K562 (cell line): ENCODE results near the gene DMAC1. TPM values are rescaled to one million over a fixed set of nuclear protein-coding genes. Genes with fewer than 3 reads are reported as not detected.

Experiments used
- ATAC-seq: fragments of 200-7000 bp; cut with Tn5 transposase; 3 replicates; pipeline ENCODE4 v1.9.1; 2020; ENCODE audit warnings: moderate library complexity
- BruUV-seq: library from RNA; stranded (reverse); fragments of 400-500 nt; replicated peaks from 2 replicates; lab custom pipeline; 2021; lab: Mats Ljungman, UMichigan
- CTCF ChIA-PET: fragments of 300-600 bp; formaldehyde crosslinking; extraction: SDS; loops from one replicate; lab custom pipeline; 2021; ENCODE audit warnings: low intra/inter-chr PET ratio; lab: Yijun Ruan, JAX
- POLR2A ChIA-PET: fragments of 300-600, 350-650 bp; sonication (Branson Sonifier 250); formaldehyde crosslinking; extraction: SDS; loops from one replicate; lab custom pipeline; 2021; ENCODE audit warnings: antibody characterized with exemption, inconsistent platforms; lab: Yijun Ruan, JAX
- DNase-seq, 4 experiments: peaks; one replicate each; pipeline versions ENCODE4 v3.0.0 to v3.0.0-alpha.2; 2011 to 2018; ENCODE audit warnings: low spot score in 3 of 4, mixed read lengths in 3 of 4; ENCODE audit errors: extremely low read depth in 1 of 4
- FAIRE-seq: peaks from 2 replicates; lab custom pipeline; 2011; peaks lifted over from hg19 to GRCh38; lab: Jason Lieb, UNC
- H2AFZ ChIP-seq: 2 replicates; pipeline ENCODE4 v1.6.0; 2011; ENCODE audit warnings: low read depth, low read length, control low read depth, inconsistent platforms
- H3K27ac ChIP-seq: fragments of 200-600 bp; 3 replicates; pipeline ENCODE4 v1.8.0; 2011; ENCODE audit warnings: low read depth, mild to moderate bottlenecking, control low read depth, inconsistent platforms, low read length, moderate library complexity, mixed read lengths; ENCODE audit errors: extremely low read depth
- H3K27me3 ChIP-seq, 2 experiments: fragments of 300-600 bp in 1 of 2; 2 replicates in 1 of 2; 3 replicates in 1 of 2; pipeline versions ENCODE4 v1.6.0 to v1.8.0; 2011; ENCODE audit warnings: inconsistent platforms in 2 of 2, low read length in 2 of 2, mild to moderate bottlenecking in 1 of 2, mixed read lengths in 1 of 2, moderate library complexity in 1 of 2; ENCODE audit not compliant: control insufficient read depth in 2 of 2, insufficient read depth in 2 of 2
- H3K36me3 ChIP-seq: fragments of 300-600 bp; 3 replicates; pipeline ENCODE4 v1.8.0; 2011; ENCODE audit warnings: mild to moderate bottlenecking, low read length, inconsistent platforms; ENCODE audit not compliant: control insufficient read depth, insufficient read depth
- H3K4me1 ChIP-seq, 2 experiments: fragments of 200-600 bp in 1 of 2; replicated peaks in 1 of 2; 2 replicates in 1 of 2; 3 replicates in 1 of 2; pipeline versions ENCODE4 v1.5.1 to v1.8.0; 2011; ENCODE audit warnings: inconsistent platforms in 2 of 2, low read length in 2 of 2, mild to moderate bottlenecking in 1 of 2, mixed read lengths in 1 of 2, moderate library complexity in 1 of 2; ENCODE audit not compliant: control insufficient read depth in 2 of 2, insufficient read depth in 2 of 2
- H3K4me2 ChIP-seq: 2 replicates; pipeline ENCODE4 v1.6.1; 2011; ENCODE audit warnings: low read length, control low read depth, inconsistent platforms, mixed read lengths; ENCODE audit not compliant: insufficient read depth
- H3K4me3 ChIP-seq: fragments of 200-600 bp; sonication (generic), shearing (Covaris generic); 2 replicates; pipeline ENCODE4 v1.5.1; 2016; ENCODE audit warnings: control low read depth, inconsistent platforms
- H3K79me2 ChIP-seq: fragments of 200-600 bp; 3 replicates; pipeline ENCODE4 v1.8.0; 2011; ENCODE audit warnings: low read length, inconsistent platforms; ENCODE audit not compliant: control insufficient read depth, insufficient read depth
- H3K9ac ChIP-seq, 2 experiments: 2 replicates each; pipeline versions ENCODE4 v1.6.0 to v1.6.1; 2011; ENCODE audit warnings: low read depth in 2 of 2, low read length in 2 of 2, control low read depth in 1 of 2, inconsistent platforms in 1 of 2, mild to moderate bottlenecking in 1 of 2, mixed read lengths in 1 of 2; ENCODE audit not compliant: insufficient read depth in 1 of 2
- H3K9me1 ChIP-seq: one replicate; pipeline ENCODE4 v1.6.0; 2011; ENCODE audit warnings: inconsistent platforms, mild to moderate bottlenecking, low read length, moderate library complexity; ENCODE audit not compliant: control insufficient read depth, insufficient read depth
- H3K9me3 ChIP-seq: replicated peaks from 2 replicates; pipeline ENCODE4 v1.5.1; 2011; ENCODE audit warnings: low read depth, low read length, inconsistent platforms; ENCODE audit not compliant: control insufficient read depth, insufficient read depth
- H4K20me1 ChIP-seq: replicated peaks from 2 replicates; pipeline ENCODE4 v1.6.1; 2011; ENCODE audit warnings: low read length, inconsistent platforms, mixed read lengths; ENCODE audit not compliant: control insufficient read depth, insufficient read depth
- GTF2A2 ChIP-seq: IDR thresholded peaks from 2 replicates; pipeline ENCODE4 v1.6.1; 2016; ENCODE audit warnings: mild to moderate bottlenecking, missing genetic modification characterization, missing compliant biosample characterization
- NKRF ChIP-seq: fragments of 450-650 bp; IDR thresholded peaks from 2 replicates; pipeline ENCODE4 v1.6.1; 2016; ENCODE audit warnings: borderline replicate concordance
- SREBF2 ChIP-seq: sonication (generic); formaldehyde crosslinking; IDR thresholded peaks from 2 replicates; pipeline ENCODE4 v1.4.0; 2020; ENCODE audit warnings: mild to moderate bottlenecking, missing genetic modification reagents
- TEAD1 ChIP-seq, 2 experiments: fragments of 450-650 bp in 1 of 2; sonication (generic) in 1 of 2; formaldehyde crosslinking; IDR thresholded peaks; 2 replicates each; pipeline versions ENCODE4 v1.4.0 to v1.8.0; 2020 to 2022; ENCODE audit warnings: mild to moderate bottlenecking in 2 of 2, missing genetic modification reagents in 1 of 2
- WGBS: fragments of 100-300 bp; shearing (Covaris generic); methylation state at CpG from one replicate; pipeline ENCODE4 v1.1.6; 2016; ENCODE audit warnings: low coverage, mixed read lengths; ENCODE audit not compliant: insufficient coverage; ENCODE audit errors: missing lambda C conversion rate; 5-methylcytosine and 5-hydroxymethylcytosine counted together
- in situ Hi-C: fragments of 300-500 bp; cut with MboI; formaldehyde crosslinking; loops from 4 replicates; pipeline ENCODE4 v1.15.0; 2018; ENCODE audit warnings: inconsistent platforms, mixed read lengths
- intact Hi-C: fragments of 100-400 bp; cut with micrococcal nuclease; formaldehyde crosslinking; loops from 2 replicates; pipeline ENCODE4 v1.14.2; 2022
- polyA plus RNA-seq, 8 experiments: library from polyadenylated mRNA; depleted of rRNA in 4 of 8; stranded (reverse) in 5 of 8; unstranded in 3 of 8; fragments of >200 nt; fragmentation: Nextera tagmentation in 2 of 8; fragmentation: Illumina TruSeq in 1 of 8; extraction: Ambion mirVana in 2 of 8; extraction: Trizol in 1 of 8; gene quantifications; 2 replicates each; pipeline versions ENCODE4 v1.2.1 to v1.2.3, GENCODE V29; 2011 to 2014; ENCODE audit warnings: inconsistent platforms in 1 of 8, missing spikeins in 1 of 8
- total RNA-seq, 7 experiments: library from RNA; depleted of rRNA in 6 of 7; stranded (reverse); fragments of >200 nt in 6 of 7; fragmentation: Illumina TruSeq in 2 of 7; extraction: Trizol in 2 of 7; gene quantifications; 2 replicates each; pipeline versions ENCODE4 v1.2.1 to v1.2.3, GENCODE V29; 2011 to 2021; ENCODE audit warnings: low replicate concordance in 1 of 7
- TF ChIP-seq, protein P1 (sequence below), 3 experiments: IDR thresholded peaks in 2 of 3; conservative IDR thresholded peaks in 1 of 3; 2 replicates each; pipeline ENCODE4 v1.5.1; 2011 to 2012; ENCODE audit warnings: low read length in 3 of 3, mild to moderate bottlenecking in 3 of 3, control low read depth in 2 of 3, improper control_type of control experiment in 1 of 3, inconsistent platforms in 1 of 3, low read depth in 1 of 3, mixed read lengths in 1 of 3, moderate library complexity in 1 of 3; ENCODE audit not compliant: insufficient read depth in 2 of 3

DMAC1 gene
- total and polyA plus RNA-seq, 9 of the 15 experiments (the other 6 are each of a cell fraction or from before 2014, with no cell fraction given) = 15.9 to 94.4 (median 38.4) TPM

GRCh38 chr9:7811677-7812076, 12.1 kb upstream of the DMAC1 start:
- FAIRE-seq = no peak
- BruUV-seq = no TSS peak
- no peaks in the 10 kb centered on the region for H3K79me2 ChIP-seq

More at GRCh38 chr9:7811677-7812076, 12.1 kb upstream of the DMAC1 start:
- ChIA-PET POLR2A (no interaction called here), CTCF (no interaction called here)
- no peaks in the 10 kb centered on the region for H3K9me3 ChIP-seq
- in situ Hi-C loops (no loop called here), intact Hi-C loops (no loop called here)
- H3K27me3 ChIP-seq = no peaks in the 10 kb centered on the region
- H3K27ac ChIP-seq = no peak overlapping the region
- H3K36me3 ChIP-seq = no peaks in the 10 kb centered on the region
- WGBS = 0% methylated on average over 3 of the region's 3 CpGs
- no peaks in the 10 kb centered on the region for H4K20me1 ChIP-seq
- no peaks in the 10 kb centered on the region for H3K4me1 ChIP-seq
- no peaks in the 10 kb centered on the region for H3K9me1 ChIP-seq
- no peak overlapping the region for H2AFZ ChIP-seq
- no peak overlapping the region for H3K9ac ChIP-seq
- no peak for TF ChIP-seq TEAD1 (CRISPR knock-in tag; IDR thresholded peaks at IDR 0.05)
- no peak for TF ChIP-seq SREBF2 (CRISPR knock-in tag)
- TF ChIP-seq GTF2A2 (tag) = no peak
- TF ChIP-seq, protein P1, sequence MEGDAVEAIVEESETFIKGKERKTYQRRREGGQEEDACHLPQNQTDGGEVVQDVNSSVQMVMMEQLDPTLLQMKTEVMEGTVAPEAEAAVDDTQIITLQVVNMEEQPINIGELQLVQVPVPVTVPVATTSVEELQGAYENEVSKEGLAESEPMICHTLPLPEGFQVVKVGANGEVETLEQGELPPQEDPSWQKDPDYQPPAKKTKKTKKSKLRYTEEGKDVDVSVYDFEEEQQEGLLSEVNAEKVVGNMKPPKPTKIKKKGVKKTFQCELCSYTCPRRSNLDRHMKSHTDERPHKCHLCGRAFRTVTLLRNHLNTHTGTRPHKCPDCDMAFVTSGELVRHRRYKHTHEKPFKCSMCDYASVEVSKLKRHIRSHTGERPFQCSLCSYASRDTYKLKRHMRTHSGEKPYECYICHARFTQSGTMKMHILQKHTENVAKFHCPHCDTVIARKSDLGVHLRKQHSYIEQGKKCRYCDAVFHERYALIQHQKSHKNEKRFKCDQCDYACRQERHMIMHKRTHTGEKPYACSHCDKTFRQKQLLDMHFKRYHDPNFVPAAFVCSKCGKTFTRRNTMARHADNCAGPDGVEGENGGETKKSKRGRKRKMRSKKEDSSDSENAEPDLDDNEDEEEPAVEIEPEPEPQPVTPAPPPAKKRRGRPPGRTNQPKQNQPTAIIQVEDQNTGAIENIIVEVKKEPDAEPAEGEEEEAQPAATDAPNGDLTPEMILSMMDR (IDR thresholded peaks at IDR 0.05 in 2 of 3, conservative IDR thresholded peaks at IDR 0.05 in 1 of 3; ENCODE audit: insufficient read depth in 2 of 3, low read depth in 1 of 3, low read length in 3 of 3) = no peak
- TF ChIP-seq NKRF = no peak
- ATAC-seq (no peak), DNase-seq (no peak)
- H3K4me3 ChIP-seq = no peak overlapping the region
- H3K4me2 ChIP-seq = no peak overlapping the region
